GM18508 (cell line): ENCODE data around the gene ZNF423.

ENCODE experiments used
- ATAC-seq: cut with Tn5 transposase; IDR thresholded peaks from one replicate; pipeline ENCODE4 v1.9.1; 2021; ENCODE audit warnings: moderate number of reproducible peaks; ENCODE audit not compliant: insufficient read depth, unreplicated experiment

The ZNF423 gene

GRCh38 chr16:49737541-49737940, 118.4 kb downstream of the ZNF423 start:
- ATAC-seq: no peak

- no peak for ATAC-seq
These were observed 121.6 kb downstream of the ZNF423 start for GRCh38 chr16:49734331-49734730.

- ATAC-seq: no peak
These were observed 122.5 kb downstream of the ZNF423 start for GRCh38 chr16:49733313-49734009.

GRCh38 chr16:49731911-49732310, 124.0 kb downstream of the ZNF423 start:
- ATAC-seq: no peak

- no peak for ATAC-seq
These were observed 125.1 kb downstream of the ZNF423 start for GRCh38 chr16:49730772-49731171.

GRCh38 chr16:49727611-49728010, 128.3 kb downstream of the ZNF423 start:
- ATAC-seq: no peak

GRCh38 chr16:49726155-49726554, 129.8 kb downstream of the ZNF423 start:
- ATAC-seq: no peak

- no peak for ATAC-seq
These were observed 130.3 kb downstream of the ZNF423 start for GRCh38 chr16:49725651-49726050.

- ATAC-seq: no peak
These were observed 131.1 kb downstream of the ZNF423 start for GRCh38 chr16:49724774-49725173.

- no peak for ATAC-seq
These were observed 132.6 kb downstream of the ZNF423 start for GRCh38 chr16:49723310-49723709.

GRCh38 chr16:49720225-49720624, 135.7 kb downstream of the ZNF423 start:
- ATAC-seq: no peak

GRCh38 chr16:49717689-49718088, 138.2 kb downstream of the ZNF423 start:
- ATAC-seq: no peak

GRCh38 chr16:49716339-49716934, 139.5 kb downstream of the ZNF423 start:
- ATAC-seq: no peak

GRCh38 chr16:49713770-49714169, 142.1 kb downstream of the ZNF423 start:
- no peak for ATAC-seq

GRCh38 chr16:49712542-49712941, 143.4 kb downstream of the ZNF423 start:
- no peak for ATAC-seq

GRCh38 chr16:49712106-49712505, 143.8 kb downstream of the ZNF423 start:
- no peak for ATAC-seq

GRCh38 chr16:49709057-49709456, 146.9 kb downstream of the ZNF423 start:
- no peak for ATAC-seq

- ATAC-seq: no peak
These were observed 147.4 kb downstream of the ZNF423 start for GRCh38 chr16:49708491-49708890.

- ATAC-seq: no peak
These were observed 149.1 kb downstream of the ZNF423 start for GRCh38 chr16:49706620-49707355.

- ATAC-seq: no peak
These were observed 151.2 kb downstream of the ZNF423 start for GRCh38 chr16:49704586-49705155.

GRCh38 chr16:49703483-49703882, 152.4 kb downstream of the ZNF423 start:
- ATAC-seq: no peak
